ENCODE results near the gene KRTAP9-1. TPM values are rescaled to one million over a fixed set of nuclear protein-coding genes. Genes with fewer than 3 reads are reported as not detected.

The KRTAP9-1 gene
- total and polyA plus RNA-seq, 9 of the 15 experiments (the other 6 are each of a cell fraction or from before 2014, with no cell fraction given), result not detected

- Histone ChIP-seq H3K4me3 (no peak within 1 kb of the TSS), H3K79me2 (ENCODE audit: control insufficient read depth, insufficient read depth, low read length) (no peaks in the 10 kb centered on the region), H3K4me2 (ENCODE audit: insufficient read depth, low read length) (no peak within 1 kb of the TSS), H3K4me1 (replicated peaks in 1 of 2; ENCODE audit: control insufficient read depth in 2 of 2, insufficient read depth in 2 of 2, low read length in 2 of 2) (no peaks in the 10 kb centered on the region), H3K9me1 (ENCODE audit: control insufficient read depth, insufficient read depth, low read length) (no peaks in the 10 kb centered on the region), H4K20me1 (replicated peaks; ENCODE audit: control insufficient read depth, insufficient read depth, low read length) (no peaks in the 10 kb centered on the region), H3K9ac (ENCODE audit: insufficient read depth in 1 of 2, low read depth in 2 of 2, low read length in 2 of 2) (no peak within 1 kb of the TSS), H3K27ac (ENCODE audit: extremely low read depth, low read depth, low read length) (no peak within 1 kb of the TSS), H3K9me3 (replicated peaks; ENCODE audit: control insufficient read depth, insufficient read depth, low read depth, low read length) (no peaks in the 10 kb centered on the region), H3K27me3 (ENCODE audit: control insufficient read depth in 2 of 2, insufficient read depth in 2 of 2, low read length in 2 of 2) (no peaks in the 10 kb centered on the region; a peak in 1 of 5 replicates), H3K36me3 (ENCODE audit: control insufficient read depth, insufficient read depth, low read length) (no peaks in the 10 kb centered on the region), H2AFZ (ENCODE audit: low read depth, low read length) (no peak within 1 kb of the TSS)
- TF ChIP-seq CAMTA2 (CRISPR knock-in tag; conservative IDR thresholded peaks at IDR 0.05) (no peak), KDM1A (IDR thresholded peaks at IDR 0.05) (no peak), ZFP1 (CRISPR knock-in tag; IDR thresholded peaks at IDR 0.05) (no peak), SNIP1 (IDR thresholded peaks at IDR 0.05; ENCODE audit: low read depth) (no peak), DPF2 (IDR thresholded peaks at IDR 0.05) (no peak), E2F1 (CRISPR knock-in tag; IDR thresholded peaks at IDR 0.05) (no peak), ZNF644 (tag; IDR thresholded peaks at IDR 0.05; ENCODE audit: low read depth) (no peak), CC2D1A (IDR thresholded peaks at IDR 0.05) (no peak), MYC (IDR thresholded peaks at IDR 0.05; ENCODE audit: low read depth, low read length) (no peak), MYC (CRISPR knock-in tag; IDR thresholded peaks at IDR 0.05; ENCODE audit: borderline replicate concordance, low read depth) (no peak), ZNF347 (CRISPR knock-in tag; IDR thresholded peaks at IDR 0.05; ENCODE audit: low read depth) (no peak), ZNF280A (IDR thresholded peaks at IDR 0.05; ENCODE audit: low read depth, partially characterized antibody) (no peak), NR2F6 (CRISPR knock-in tag; IDR thresholded peaks at IDR 0.05) (no peak), FOS (IDR thresholded peaks at IDR 0.05; ENCODE audit: extremely low read depth, insufficient read length) (no peak), ZNF696 (CRISPR knock-in tag; conservative IDR thresholded peaks at IDR 0.05) (no peak)
- in situ Hi-C loops (cut with MboI), result no loop called here
- FAIRE-seq (no peak), ATAC-seq (no peak), DNase-seq (ENCODE audit: extremely low read depth in 1 of 4, low spot score in 3 of 4) (no peak)
- CTCF ChIA-PET (ENCODE audit: low intra/inter-chr PET ratio), result no interaction called here
- 0% methylated on average over 2 of the region's 2 CpGs for WGBS (ENCODE audit: insufficient coverage, low coverage, missing lambda C conversion rate)
- no TSS peak for BruUV-seq (replicated peaks)
- intact Hi-C loops (cut with micrococcal nuclease), result no loop called here
- POLR2A ChIA-PET, result no interaction called here
Measured at GRCh38 chr17:41149652-41149985, 40.1 kb upstream of the KRTAP9-1 start, which contains the start of gene KRTAP4-5. Gene KRTAP4-5 (minus strand): TSS chr17:41149825. CDS start chr17:41149767, 58 bp downstream.
